ENCODE data around the gene C16orf54.
"Not testable (repeated sequence)": the region's sequence is repeated elsewhere in the genome, so short reads cannot be mapped to it uniquely, and the experiment has no call there.

The C16orf54 gene

DNA sequence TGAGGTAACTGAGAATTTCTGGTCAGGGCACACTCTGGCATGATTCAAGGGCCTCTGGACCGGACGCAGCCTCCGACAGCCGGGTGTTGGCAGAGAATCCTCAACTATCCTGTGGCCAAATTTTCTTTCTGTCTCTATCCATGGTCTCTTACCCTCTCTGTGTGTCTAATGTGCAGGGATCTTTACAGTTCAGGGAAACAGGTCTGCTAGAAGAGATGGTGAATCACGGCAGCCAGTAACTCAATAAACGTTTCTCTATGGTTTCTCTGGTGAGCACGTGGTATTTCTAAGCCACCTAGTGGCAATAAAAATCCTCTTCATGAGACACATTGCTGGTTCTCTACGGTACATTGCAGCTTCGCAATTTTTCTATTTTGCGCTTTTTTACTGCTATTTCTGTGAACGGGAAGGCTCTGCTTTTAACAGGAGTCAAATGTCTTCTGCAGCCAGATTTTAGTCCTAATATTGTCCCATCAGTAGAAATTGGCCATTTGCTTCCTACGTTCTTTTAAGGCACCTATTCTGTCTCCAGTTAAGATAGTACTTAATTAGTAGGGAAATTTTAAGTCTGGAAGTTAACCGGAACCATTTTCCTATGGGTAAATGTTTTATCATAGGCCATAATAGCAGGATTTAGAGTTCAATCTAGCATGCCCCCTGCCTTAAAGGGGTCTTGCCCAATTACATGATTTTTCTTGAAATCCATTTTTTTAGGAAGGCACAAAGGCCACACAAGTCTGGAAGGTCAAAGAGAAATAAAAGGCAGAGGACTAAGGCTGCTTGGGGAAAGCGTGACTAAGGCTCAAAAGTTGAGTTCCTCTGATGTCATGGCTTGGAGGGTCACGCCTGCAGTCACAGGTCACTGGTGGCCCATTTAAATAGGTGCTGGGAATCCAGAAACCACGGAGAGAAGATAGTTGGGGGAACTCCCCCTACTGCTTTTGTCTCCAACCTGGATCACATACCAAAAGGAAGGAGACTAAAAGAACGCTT lies 35.3 kb downstream of the C16orf54 start:
- peaks cover 1 to 6% (median 3%) of the 10 kb centered on the region in 5 donors for H3K4me1 ChIP-seq (ENCODE audit: control insufficient read depth in 5 of 5, insufficient read depth in 5 of 5, low read length in 5 of 5)
- H3K27me3 ChIP-seq (ENCODE audit: control insufficient read depth in 5 of 5, insufficient read depth in 4 of 5, low read length in 5 of 5) = peaks cover 0 to 3% (median 0%) of the 10 kb centered on the region in 5 donors
- H3K9me3 ChIP-seq (ENCODE audit: control insufficient read depth in 5 of 5, low read length in 5 of 5) = no peaks in the 10 kb centered on the region
- no peak overlapping the region for H3K4me3 ChIP-seq (ENCODE audit: low read depth in 1 of 5, low read length in 5 of 5)
- no peaks in the 10 kb centered on the region for H3K36me3 ChIP-seq (ENCODE audit: control insufficient read depth in 5 of 5, insufficient read depth in 5 of 5, low read length in 5 of 5)
- no peak overlapping the region for H3K9ac ChIP-seq (ENCODE audit: low read length in 5 of 5)
- H3K27ac ChIP-seq (ENCODE audit: low read depth, low read length) = no peak overlapping the region

DNA sequence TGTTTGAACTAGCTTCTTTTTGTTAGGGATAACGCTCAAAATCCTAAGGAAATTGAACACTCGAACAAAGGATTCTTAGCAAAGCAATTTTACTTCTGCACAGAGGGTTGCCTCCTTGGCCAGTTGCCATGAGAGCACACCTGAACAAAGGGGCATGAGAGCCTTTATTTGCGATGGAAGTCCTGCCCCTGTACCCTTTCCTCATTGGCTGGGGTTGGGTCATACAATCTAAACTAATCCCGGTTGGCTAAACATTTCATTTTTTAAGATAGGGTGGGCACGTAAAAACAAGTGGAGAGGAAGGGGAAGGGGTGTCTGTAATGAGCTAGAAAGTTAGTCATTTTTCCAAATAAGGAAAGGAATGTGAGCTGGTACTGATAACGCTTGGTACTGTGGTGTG lies 36.1 kb downstream of the C16orf54 start:
- H3K36me3 ChIP-seq (ENCODE audit: control insufficient read depth in 5 of 5, insufficient read depth in 5 of 5, low read length in 5 of 5); H3K9ac ChIP-seq (ENCODE audit: low read length in 5 of 5); H3K27me3 ChIP-seq (ENCODE audit: control insufficient read depth in 5 of 5, insufficient read depth in 4 of 5, low read length in 5 of 5); H3K4me1 ChIP-seq (ENCODE audit: control insufficient read depth in 5 of 5, insufficient read depth in 5 of 5, low read length in 5 of 5); H3K4me3 ChIP-seq (ENCODE audit: low read depth in 1 of 5, low read length in 5 of 5); H3K9me3 ChIP-seq (ENCODE audit: control insufficient read depth in 5 of 5, low read length in 5 of 5); H3K27ac ChIP-seq (ENCODE audit: low read depth, low read length): not testable (repeated sequence)

DNA sequence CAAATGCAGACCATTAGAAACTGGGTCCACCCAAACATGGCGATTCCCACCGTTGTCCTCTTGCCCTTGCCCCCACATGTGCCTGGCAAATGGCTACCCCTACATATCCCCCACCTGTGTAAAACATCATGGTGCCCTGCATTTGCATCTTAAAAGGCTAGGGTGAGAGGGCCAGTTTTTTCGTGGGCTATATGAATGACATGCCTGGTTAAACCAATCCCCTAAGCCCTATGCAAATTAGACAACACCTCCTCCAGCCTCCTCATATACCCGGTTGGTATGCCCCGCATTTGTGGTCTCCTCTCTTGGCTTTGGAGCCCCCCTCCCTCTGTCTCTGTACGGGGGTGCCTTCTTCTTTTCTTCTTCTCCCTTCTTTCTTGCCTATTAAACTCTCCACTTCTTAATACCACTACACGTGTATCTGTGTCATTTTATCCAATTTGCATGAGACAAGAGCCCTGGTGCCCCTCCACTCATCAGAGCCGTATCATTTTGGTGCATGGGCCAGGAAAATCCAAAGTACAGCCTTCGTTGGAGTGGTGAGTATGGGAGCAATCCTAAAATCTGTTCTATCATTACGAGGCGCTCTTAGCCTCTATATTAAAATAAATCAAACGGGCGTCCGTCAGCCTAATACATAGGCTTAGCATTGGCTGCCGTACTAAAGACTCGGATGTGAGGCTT lies 36.7 kb downstream of the C16orf54 start:
- no peaks in the 10 kb centered on the region for H3K36me3 ChIP-seq (ENCODE audit: control insufficient read depth in 5 of 5, insufficient read depth in 5 of 5, low read length in 5 of 5)
- H3K27me3 ChIP-seq (ENCODE audit: control insufficient read depth in 5 of 5, insufficient read depth in 4 of 5, low read length in 5 of 5) = peaks cover 0 to 3% (median 0%) of the 10 kb centered on the region in 5 donors
- H3K4me3 ChIP-seq (ENCODE audit: low read depth in 1 of 5, low read length in 5 of 5) = no peak overlapping the region
- peaks cover 1 to 6% (median 3%) of the 10 kb centered on the region in 5 donors for H3K4me1 ChIP-seq (ENCODE audit: control insufficient read depth in 5 of 5, insufficient read depth in 5 of 5, low read length in 5 of 5)
- no peak overlapping the region for H3K9ac ChIP-seq (ENCODE audit: low read length in 5 of 5)
- no peaks in the 10 kb centered on the region for H3K9me3 ChIP-seq (ENCODE audit: control insufficient read depth in 5 of 5, low read length in 5 of 5)
- H3K27ac ChIP-seq (ENCODE audit: low read depth, low read length) = no peak overlapping the region

DNA sequence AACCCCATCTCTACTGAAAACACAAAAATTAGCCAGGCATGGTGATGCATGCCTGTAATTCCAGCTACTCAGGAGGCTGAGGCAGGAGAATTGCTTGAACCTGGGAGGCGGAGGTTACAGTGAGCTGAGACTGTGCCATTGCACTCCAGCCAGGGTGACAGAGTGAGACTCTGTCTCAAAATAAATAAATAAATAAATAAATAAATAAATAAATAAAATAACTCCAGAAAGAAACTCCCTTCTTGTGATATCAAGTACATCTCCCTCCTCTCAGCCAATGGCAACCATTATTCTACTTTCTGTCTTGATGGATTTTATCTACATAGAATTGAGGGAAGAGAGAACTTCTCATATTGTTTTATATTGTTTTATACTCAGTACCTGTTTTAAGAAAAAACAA lies 38.6 kb downstream of the C16orf54 start:
- H3K36me3 ChIP-seq (ENCODE audit: control insufficient read depth in 5 of 5, insufficient read depth in 5 of 5, low read length in 5 of 5); H3K27me3 ChIP-seq (ENCODE audit: control insufficient read depth in 5 of 5, insufficient read depth in 4 of 5, low read length in 5 of 5); H3K9ac ChIP-seq (ENCODE audit: low read length in 5 of 5); H3K9me3 ChIP-seq (ENCODE audit: control insufficient read depth in 5 of 5, low read length in 5 of 5); H3K4me3 ChIP-seq (ENCODE audit: low read depth in 1 of 5, low read length in 5 of 5); H3K4me1 ChIP-seq (ENCODE audit: control insufficient read depth in 5 of 5, insufficient read depth in 5 of 5, low read length in 5 of 5); H3K27ac ChIP-seq (ENCODE audit: low read depth, low read length): not testable (repeated sequence)

DNA sequence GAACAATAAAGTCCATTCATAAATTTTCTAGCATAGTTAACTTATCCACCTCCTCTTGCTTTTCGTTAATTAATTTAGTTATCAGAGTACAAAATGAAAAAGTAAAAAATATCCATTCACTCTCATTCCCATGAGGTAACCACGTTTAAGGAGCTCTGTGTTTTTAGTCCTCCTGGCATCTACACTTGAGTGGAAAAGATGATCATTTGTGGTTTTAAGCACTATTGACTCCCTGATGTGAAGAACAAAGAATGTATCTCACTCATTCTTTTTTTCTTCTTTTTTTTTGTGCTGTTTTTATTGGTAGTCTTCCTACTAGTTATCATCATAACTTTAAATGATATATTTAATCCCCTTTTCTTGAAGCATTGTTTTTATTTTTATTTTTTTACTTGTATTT lies 40.8 kb downstream of the C16orf54 start:
- H3K36me3 ChIP-seq (ENCODE audit: control insufficient read depth in 5 of 5, insufficient read depth in 5 of 5, low read length in 5 of 5) = no peaks in the 10 kb centered on the region
- H3K27ac ChIP-seq (ENCODE audit: low read depth, low read length) = no peak overlapping the region
- no peaks in the 10 kb centered on the region for H3K9me3 ChIP-seq (ENCODE audit: control insufficient read depth in 5 of 5, low read length in 5 of 5)
- H3K9ac ChIP-seq (ENCODE audit: low read length in 5 of 5) = no peak overlapping the region
- no peak overlapping the region for H3K4me3 ChIP-seq (ENCODE audit: low read depth in 1 of 5, low read length in 5 of 5)
- H3K27me3 ChIP-seq (ENCODE audit: control insufficient read depth in 5 of 5, insufficient read depth in 4 of 5, low read length in 5 of 5) = peaks cover 0 to 3% (median 0%) of the 10 kb centered on the region in 5 donors
- peaks cover 0 to 3% (median 2%) of the 10 kb centered on the region in 5 donors for H3K4me1 ChIP-seq (ENCODE audit: control insufficient read depth in 5 of 5, insufficient read depth in 5 of 5, low read length in 5 of 5)

DNA sequence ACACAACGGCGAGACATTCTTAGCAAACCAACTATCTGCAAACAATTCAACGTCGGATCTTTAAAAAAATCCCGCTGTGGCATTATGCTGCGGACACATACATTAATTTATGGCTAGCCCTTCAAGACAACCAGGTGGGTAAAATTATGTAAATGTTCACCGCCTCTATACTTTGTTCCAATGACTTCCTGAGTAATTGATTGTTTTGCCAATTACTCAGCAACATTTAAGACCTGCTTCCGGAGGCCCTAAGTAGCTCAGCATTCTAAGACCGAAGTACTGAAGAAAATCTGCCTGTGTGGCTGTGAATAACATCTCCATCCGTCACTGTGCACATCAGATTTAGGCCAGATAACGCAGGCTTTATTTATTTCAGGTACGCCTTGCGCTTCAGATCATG lies 43.5 kb downstream of the C16orf54 start:
- Histone ChIP-seq H3K27ac (ENCODE audit: low read depth, low read length) (no peak overlapping the region), H3K4me3 (ENCODE audit: low read depth in 1 of 5, low read length in 5 of 5) (no peak overlapping the region), H3K9me3 (ENCODE audit: control insufficient read depth in 5 of 5, low read length in 5 of 5) (peaks cover 0 to 8% (median 0%) of the 10 kb centered on the region in 5 donors), H3K27me3 (ENCODE audit: control insufficient read depth in 5 of 5, insufficient read depth in 4 of 5, low read length in 5 of 5) (peaks cover 0 to 3% (median 0%) of the 10 kb centered on the region in 5 donors), H3K36me3 (ENCODE audit: control insufficient read depth in 5 of 5, insufficient read depth in 5 of 5, low read length in 5 of 5) (no peaks in the 10 kb centered on the region), H3K4me1 (ENCODE audit: control insufficient read depth in 5 of 5, insufficient read depth in 5 of 5, low read length in 5 of 5) (peaks cover 0 to 3% (median 2%) of the 10 kb centered on the region in 5 donors), H3K9ac (ENCODE audit: low read length in 5 of 5) (no peak overlapping the region)

DNA sequence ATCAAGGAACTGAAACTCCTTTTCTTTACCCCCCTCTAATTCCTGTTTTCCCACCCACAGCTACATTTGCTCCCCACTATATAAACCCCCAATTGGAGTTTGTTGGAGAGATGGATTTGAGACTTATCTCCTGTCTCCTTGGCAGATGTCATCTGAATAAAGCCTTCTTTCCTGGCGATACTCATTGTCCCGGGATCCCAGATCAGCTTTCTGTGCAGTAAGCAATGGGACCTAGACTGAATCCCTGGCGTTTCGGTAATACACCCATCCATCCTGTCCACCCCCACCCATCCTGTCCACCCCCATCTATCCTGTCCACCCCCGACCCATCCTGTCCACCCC lies 44.6 kb downstream of the C16orf54 start:
- H3K4me3 ChIP-seq (ENCODE audit: low read depth in 1 of 5, low read length in 5 of 5) = no peak overlapping the region
- peaks cover 0 to 3% (median 0%) of the 10 kb centered on the region in 5 donors for H3K27me3 ChIP-seq (ENCODE audit: control insufficient read depth in 5 of 5, insufficient read depth in 4 of 5, low read length in 5 of 5)
- peaks cover 0 to 8% (median 0%) of the 10 kb centered on the region in 5 donors for H3K9me3 ChIP-seq (ENCODE audit: control insufficient read depth in 5 of 5, low read length in 5 of 5)
- no peak overlapping the region for H3K27ac ChIP-seq (ENCODE audit: low read depth, low read length)
- H3K4me1 ChIP-seq (ENCODE audit: control insufficient read depth in 5 of 5, insufficient read depth in 5 of 5, low read length in 5 of 5) = peaks cover 0 to 3% (median 2%) of the 10 kb centered on the region in 5 donors
- H3K36me3 ChIP-seq (ENCODE audit: control insufficient read depth in 5 of 5, insufficient read depth in 5 of 5, low read length in 5 of 5) = no peaks in the 10 kb centered on the region
- no peak overlapping the region for H3K9ac ChIP-seq (ENCODE audit: low read length in 5 of 5)

DNA sequence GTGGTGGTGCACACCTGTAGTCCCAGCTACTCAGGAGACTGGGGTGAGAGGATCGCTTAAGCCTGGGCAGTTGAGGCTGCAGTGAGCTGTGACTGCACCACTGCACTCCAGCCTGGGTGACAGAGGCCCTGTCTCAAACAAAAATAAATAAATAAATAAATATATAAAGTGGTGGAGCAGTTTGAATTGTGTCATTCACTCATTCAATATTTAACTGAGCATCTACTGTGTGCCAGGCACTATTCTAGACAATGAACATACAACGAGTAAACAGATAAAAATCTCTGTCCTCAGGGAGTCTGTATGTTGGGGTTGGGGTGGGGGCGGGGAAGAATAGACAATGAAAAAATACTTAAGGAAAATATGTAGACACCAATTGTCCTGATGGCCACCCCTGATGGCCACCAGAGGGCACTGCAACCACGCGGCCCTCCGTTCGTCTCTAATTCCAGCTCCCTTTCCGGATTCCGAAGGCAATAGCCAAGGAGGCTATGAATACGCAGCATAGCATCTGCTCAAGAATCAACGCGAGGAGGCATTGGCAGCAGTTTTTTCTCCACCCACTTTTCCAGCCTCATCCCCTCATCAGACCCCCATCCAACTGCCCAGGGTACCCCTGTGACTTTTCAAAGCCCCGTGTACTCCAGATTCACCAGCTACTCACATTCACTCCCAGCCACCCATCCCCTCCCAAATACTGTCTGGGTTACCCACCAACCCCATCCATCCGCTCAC lies 45.4 kb downstream of the C16orf54 start:
- Histone ChIP-seq H3K9ac (ENCODE audit: low read length in 5 of 5) (no peak overlapping the region), H3K4me3 (ENCODE audit: low read depth in 1 of 5, low read length in 5 of 5) (no peak overlapping the region), H3K4me1 (ENCODE audit: control insufficient read depth in 5 of 5, insufficient read depth in 5 of 5, low read length in 5 of 5) (peaks cover 0 to 3% (median 2%) of the 10 kb centered on the region in 5 donors), H3K27me3 (ENCODE audit: control insufficient read depth in 5 of 5, insufficient read depth in 4 of 5, low read length in 5 of 5) (peaks cover 0 to 3% (median 0%) of the 10 kb centered on the region in 5 donors), H3K27ac (ENCODE audit: low read depth, low read length) (no peak overlapping the region), H3K9me3 (ENCODE audit: control insufficient read depth in 5 of 5, low read length in 5 of 5) (peaks cover 0 to 8% (median 0%) of the 10 kb centered on the region in 5 donors), H3K36me3 (ENCODE audit: control insufficient read depth in 5 of 5, insufficient read depth in 5 of 5, low read length in 5 of 5) (no peaks in the 10 kb centered on the region)

DNA sequence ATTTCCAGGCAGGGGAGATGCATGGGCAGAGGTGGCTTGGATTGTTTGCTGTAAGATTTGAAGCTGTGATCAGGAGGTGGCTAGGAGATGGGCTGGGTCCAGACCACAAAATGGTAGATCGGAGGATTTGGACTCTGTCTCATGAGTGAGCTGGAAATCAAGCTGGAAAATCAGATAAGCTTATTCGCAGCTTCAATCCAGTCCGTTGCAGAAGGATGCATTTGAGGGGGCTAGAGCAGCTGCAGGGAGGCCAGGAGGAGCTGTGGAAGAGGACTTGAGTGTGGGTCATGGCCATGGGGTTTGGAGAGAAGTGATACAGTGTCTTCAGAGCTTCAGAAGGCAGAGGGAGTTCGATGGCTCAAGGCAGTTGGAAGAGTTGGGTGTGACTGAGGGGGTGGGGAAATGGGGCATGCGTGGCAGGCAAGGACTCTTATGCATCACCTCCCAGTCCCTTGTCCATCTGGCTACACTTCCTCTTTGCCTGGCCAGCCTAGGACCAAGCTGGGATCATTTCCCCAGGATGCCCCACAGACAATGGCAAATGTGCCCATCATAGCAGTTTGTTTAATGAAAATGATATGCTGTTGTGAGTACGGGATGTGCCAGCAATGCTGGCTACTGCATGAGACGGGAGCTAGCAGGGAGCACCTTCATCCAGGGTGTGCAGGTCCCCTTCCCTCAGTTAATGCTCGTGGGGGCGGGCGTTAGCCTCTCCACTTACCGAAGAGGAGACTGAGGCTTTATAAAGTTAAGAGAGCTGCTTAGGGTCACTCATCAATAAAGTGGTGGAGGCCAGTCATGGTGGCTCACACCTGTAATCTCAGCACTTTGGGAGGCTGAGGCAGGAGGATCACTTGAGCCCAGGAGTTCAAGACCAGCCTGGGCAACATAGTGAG lies 46.2 kb downstream of the C16orf54 start:
- no peak overlapping the region for H3K9ac ChIP-seq (ENCODE audit: low read length in 5 of 5)
- H3K4me3 ChIP-seq (ENCODE audit: low read depth in 1 of 5, low read length in 5 of 5) = no peak overlapping the region
- peaks cover 0 to 7% (median 3%) of the 10 kb centered on the region in 5 donors for H3K4me1 ChIP-seq (ENCODE audit: control insufficient read depth in 5 of 5, insufficient read depth in 5 of 5, low read length in 5 of 5)
- no peaks in the 10 kb centered on the region for H3K36me3 ChIP-seq (ENCODE audit: control insufficient read depth in 5 of 5, insufficient read depth in 5 of 5, low read length in 5 of 5)
- H3K27me3 ChIP-seq (ENCODE audit: control insufficient read depth in 5 of 5, insufficient read depth in 4 of 5, low read length in 5 of 5) = peaks cover 0 to 3% (median 0%) of the 10 kb centered on the region in 5 donors
- H3K9me3 ChIP-seq (ENCODE audit: control insufficient read depth in 5 of 5, low read length in 5 of 5) = peaks cover 0 to 8% (median 0%) of the 10 kb centered on the region in 5 donors
- H3K27ac ChIP-seq (ENCODE audit: low read depth, low read length) = no peak overlapping the region
